Bronchial epithelial cell (primary cell): Measurements from ENCODE around the gene WASHC2A. TPM values are rescaled to one million over a fixed set of nuclear protein-coding genes. Genes with fewer than 3 reads are reported as not detected.
"Not testable (repeated sequence)": the region's sequence is repeated elsewhere in the genome, so short reads cannot be mapped to it uniquely, and the experiment has no call there.

Experiments used
- DNase-seq: peaks from one replicate; pipeline ENCODE4 v3.0.0-alpha.2; 2010; ENCODE audit warnings: low read depth
- FAIRE-seq: peaks from 2 replicates; lab custom pipeline; 2011; peaks lifted over from hg19 to GRCh38; lab: Jason Lieb, UNC
- H3K27me3 ChIP-seq: 2 replicates; pipeline ENCODE4 v1.5.1; 2011; ENCODE audit warnings: low read length; ENCODE audit not compliant: control insufficient read depth, insufficient read depth
- H3K36me3 ChIP-seq: 2 replicates; pipeline ENCODE4 v1.5.1; 2011; ENCODE audit warnings: low read length; ENCODE audit not compliant: control insufficient read depth, insufficient read depth
- H3K4me3 ChIP-seq: 2 replicates; pipeline ENCODE4 v1.5.1; 2011; ENCODE audit warnings: mild to moderate bottlenecking, low read depth, low read length, control low read depth
- CTCF ChIP-seq: IDR thresholded peaks from 2 replicates; pipeline ENCODE4 v1.5.1; 2011; ENCODE audit warnings: mild to moderate bottlenecking, moderate library complexity, low read length, control low read depth, inconsistent platforms; ENCODE audit not compliant: insufficient read depth, severe bottlenecking
- total RNA-seq: library from RNA; depleted of rRNA; stranded (reverse); fragments of >200 nt; gene quantifications from 2 replicates; pipeline ENCODE4 v1.2.1, GENCODE V29; 2014

The WASHC2A gene
- total RNA-seq, 1 donor from 2014 or later, result 24.0 TPM

DNA sequence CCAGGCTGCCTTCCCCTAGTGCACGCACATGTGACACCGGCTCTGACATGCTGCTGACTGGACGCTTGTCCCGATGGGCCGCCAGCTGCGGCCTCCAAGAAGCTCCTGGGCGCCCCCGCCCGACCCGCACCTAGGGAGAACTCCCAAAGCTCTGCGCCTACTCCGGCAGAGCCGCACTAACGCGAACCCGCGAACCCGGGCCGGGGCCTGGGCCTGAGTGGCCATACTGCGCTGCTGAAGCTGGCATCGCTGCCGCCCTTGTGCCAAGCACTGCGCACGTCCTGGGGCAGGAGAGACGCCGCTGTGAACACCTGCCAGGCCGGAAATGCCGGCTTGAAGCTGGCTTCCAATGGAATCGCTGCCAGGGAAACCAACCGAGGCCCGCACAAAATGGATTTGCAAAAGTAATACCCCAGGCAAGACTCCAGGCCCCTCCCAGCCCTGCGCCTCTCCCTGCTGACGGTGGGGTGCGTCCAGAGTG is 85.1 kb downstream of the WASHC2A start:
- Histone ChIP-seq H3K36me3 (no peaks in the 10 kb centered on the region), H3K27me3 (no peaks in the 10 kb centered on the region), H3K4me3 (no peak overlapping the region)
- no peak for TF ChIP-seq CTCF
- FAIRE-seq, result no peak
- DNase-seq, result no peak

DNA sequence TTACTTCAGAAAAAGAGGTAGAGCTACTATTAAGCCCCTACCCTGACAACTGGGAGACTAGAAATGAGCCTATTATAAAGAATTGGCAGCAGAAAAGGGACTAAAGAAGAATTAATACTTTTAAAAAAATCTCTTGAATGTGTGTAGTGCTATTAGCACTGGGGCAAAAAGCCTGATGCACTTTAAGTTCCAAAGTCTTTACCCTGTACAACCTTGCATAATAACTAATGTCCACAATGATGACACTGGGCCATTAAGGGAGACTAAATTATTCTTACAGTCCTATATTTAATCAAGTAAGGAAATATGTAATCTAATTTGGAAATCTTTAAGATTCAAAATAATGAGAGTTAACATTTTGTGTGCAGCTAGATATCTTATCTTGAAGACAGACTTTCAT is 90.1 kb downstream of the WASHC2A start:
- FAIRE-seq, H3K4me3 ChIP-seq, DNase-seq, H3K36me3 ChIP-seq, H3K27me3 ChIP-seq: not testable (repeated sequence)

- not testable (repeated sequence) for H3K4me3 ChIP-seq, H3K27me3 ChIP-seq, FAIRE-seq, H3K36me3 ChIP-seq
- DNase-seq, result peak; percentile 11
Measured at GRCh38 chr10:50159856-50160255, 92.1 kb downstream of the WASHC2A start.

DNA sequence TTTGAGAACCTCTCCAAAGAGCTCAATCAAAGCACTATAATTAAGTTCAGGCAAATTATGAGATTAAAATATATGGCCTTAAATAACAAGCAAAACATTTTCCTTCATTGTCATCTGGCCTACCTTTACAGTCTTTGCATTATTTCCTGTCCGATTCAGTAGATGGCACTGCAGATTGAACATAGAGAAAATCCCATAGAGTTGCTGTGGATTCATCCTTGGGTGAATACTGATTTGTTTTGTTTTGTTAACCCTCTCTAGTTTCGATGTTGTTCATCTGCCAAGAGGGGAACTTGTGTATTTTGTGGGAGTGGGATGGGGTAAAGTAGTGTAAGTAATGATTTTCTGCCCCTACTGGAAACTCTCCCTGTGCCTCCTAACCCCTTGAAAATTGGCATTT is 97.3 kb downstream of the WASHC2A start:
- not testable (repeated sequence) for DNase-seq, H3K4me3 ChIP-seq, FAIRE-seq, H3K27me3 ChIP-seq, H3K36me3 ChIP-seq

- H3K36me3 ChIP-seq, DNase-seq, H3K27me3 ChIP-seq, FAIRE-seq, H3K4me3 ChIP-seq: not testable (repeated sequence)
Measured at GRCh38 chr10:50167833-50168232, 100.1 kb downstream of the WASHC2A start.

DNA sequence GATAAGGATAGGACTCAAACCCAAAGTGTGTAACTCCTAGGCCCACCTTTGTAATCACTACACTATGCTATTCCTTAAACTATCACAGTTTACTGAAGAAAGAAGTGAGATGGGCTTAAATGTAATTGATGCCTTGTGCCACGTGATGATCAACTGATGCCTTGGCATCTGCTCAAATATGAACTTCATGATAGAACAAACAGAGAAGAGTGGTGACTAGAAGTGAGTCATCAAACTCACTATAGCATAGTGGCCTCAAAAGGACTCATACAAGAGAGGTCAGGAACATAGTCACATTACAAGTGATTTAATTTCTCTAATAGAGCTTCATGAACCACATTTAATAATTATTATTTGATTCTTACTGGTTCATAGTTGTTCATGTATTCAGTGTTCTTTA is 101.8 kb downstream of the WASHC2A start:
- not testable (repeated sequence) for H3K4me3 ChIP-seq, H3K36me3 ChIP-seq, FAIRE-seq, H3K27me3 ChIP-seq
- peak; percentile 90 for DNase-seq

DNA sequence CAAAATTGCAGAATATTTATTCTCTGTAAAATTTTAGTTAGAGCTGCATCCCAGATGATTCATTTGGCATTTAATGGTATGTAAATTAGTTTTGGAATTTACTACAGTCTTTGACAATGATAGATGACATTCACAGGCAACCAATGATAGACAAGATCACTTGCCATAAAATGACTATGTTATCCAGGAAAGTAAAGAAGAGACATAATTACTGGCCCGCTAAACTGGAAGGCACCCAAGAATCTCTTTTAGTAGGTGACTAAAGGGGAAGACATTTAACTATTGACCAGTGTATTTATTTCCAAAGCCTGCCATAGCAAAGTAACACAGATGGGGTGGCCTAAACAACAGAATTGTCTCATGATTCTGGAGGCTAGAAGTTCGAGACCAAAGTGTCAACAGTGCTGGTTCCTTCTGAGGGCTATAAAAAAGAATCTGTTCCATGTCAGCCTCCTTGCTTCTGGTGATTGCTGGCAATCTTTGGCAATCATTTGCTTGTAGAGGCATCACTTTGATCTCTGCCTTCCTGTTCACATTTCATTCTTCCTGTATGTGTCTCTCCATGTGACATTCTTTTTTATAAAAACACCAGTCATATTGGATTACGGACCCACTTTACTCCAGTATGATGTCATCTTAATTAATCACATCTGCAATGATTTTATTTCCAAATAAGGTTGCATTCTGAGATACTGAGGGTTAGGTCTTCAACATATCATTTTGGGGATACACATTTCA is 107.2 kb downstream of the WASHC2A start:
- not testable (repeated sequence) for H3K4me3 ChIP-seq, DNase-seq, H3K36me3 ChIP-seq, FAIRE-seq, H3K27me3 ChIP-seq

Other genes with a start within 250 kb of the WASHC2A start
- gene PARG, start 125.9 kb upstream of the WASHC2A start, total RNA-seq, result 50.3 and 66.8 TPM in 2 replicates
- 20.6 and 21.1 TPM in 2 replicates for gene TIMM23B, start 125.9 kb upstream of the WASHC2A start, total RNA-seq
- gene AGAP6, start 79.5 kb upstream of the WASHC2A start, total RNA-seq, result 3.2 and 3.5 TPM in 2 replicates
- gene ASAH2, start 183.6 kb downstream of the WASHC2A start, total RNA-seq, result 0.77 and 1.6 TPM in 2 replicates